ENCODE results near the gene ASPA.
A peak's percentile ranks its signal among the peaks of the same experiment; 100 is the strongest.

Gene ASPA

GRCh38 chr17:3528403-3528851 lies 52.6 kb downstream of the ASPA start:
- DNase-seq (ENCODE audit: insufficient read length), result no peak
- no peak for FAIRE-seq
- TF ChIP-seq TAF1 (IDR thresholded peaks at IDR 0.05; ENCODE audit: borderline replicate concordance, low read depth, low read length) (no peak), POLR2AphosphoS5 (IDR thresholded peaks at IDR 0.05; ENCODE audit: low read depth, low read length) (no peak), POLR2A (IDR thresholded peaks at IDR 0.05; ENCODE audit: low read depth, low read length) (no peak)

GRCh38 chr17:3528880-3529511 lies 53.2 kb downstream of the ASPA start:
- FAIRE-seq (no peak), DNase-seq (ENCODE audit: insufficient read length) (no peak)
- TF ChIP-seq TAF1 (IDR thresholded peaks at IDR 0.05; ENCODE audit: borderline replicate concordance, low read depth, low read length), result no peak
- TF ChIP-seq POLR2A (IDR thresholded peaks at IDR 0.05; ENCODE audit: low read depth, low read length), result no peak
- TF ChIP-seq POLR2AphosphoS5 (IDR thresholded peaks at IDR 0.05; ENCODE audit: low read depth, low read length), result no peak

- FAIRE-seq, result no peak
- no peak for DNase-seq (ENCODE audit: insufficient read length)
Measured at GRCh38 chr17:3529817-3530741, 54.3 kb downstream of the ASPA start.

GRCh38 chr17:3531266-3532101 lies 55.7 kb downstream of the ASPA start:
- TF ChIP-seq POLR2A (IDR thresholded peaks at IDR 0.05; ENCODE audit: low read depth, low read length), result no peak
- TF ChIP-seq POLR2AphosphoS5 (IDR thresholded peaks at IDR 0.05; ENCODE audit: low read depth, low read length), result no peak
- no peak for TF ChIP-seq TAF1 (IDR thresholded peaks at IDR 0.05; ENCODE audit: borderline replicate concordance, low read depth, low read length)
- FAIRE-seq (no peak), DNase-seq (ENCODE audit: insufficient read length) (no peak)

More at GRCh38 chr17:3529817-3530741, 54.3 kb downstream of the ASPA start:
- no peak for TF ChIP-seq POLR2AphosphoS5 (IDR thresholded peaks at IDR 0.05; ENCODE audit: low read depth, low read length)
- TF ChIP-seq POLR2A (IDR thresholded peaks at IDR 0.05; ENCODE audit: low read depth, low read length), result no peak
- no peak for TF ChIP-seq TAF1 (IDR thresholded peaks at IDR 0.05; ENCODE audit: borderline replicate concordance, low read depth, low read length)

GRCh38 chr17:3532106-3532858 lies 56.5 kb downstream of the ASPA start:
- TF ChIP-seq POLR2A (IDR thresholded peaks at IDR 0.05; ENCODE audit: low read depth, low read length) (no peak), TAF1 (IDR thresholded peaks at IDR 0.05; ENCODE audit: borderline replicate concordance, low read depth, low read length) (no peak)
- DNase-seq (ENCODE audit: insufficient read length), result no peak
- no peak for FAIRE-seq

- FAIRE-seq, result no peak
- DNase-seq (ENCODE audit: insufficient read length), result no peak
- no peak for TF ChIP-seq POLR2AphosphoS5 (IDR thresholded peaks at IDR 0.05; ENCODE audit: low read depth, low read length)
- no peak for TF ChIP-seq POLR2A (IDR thresholded peaks at IDR 0.05; ENCODE audit: low read depth, low read length)
- TF ChIP-seq TAF1 (IDR thresholded peaks at IDR 0.05; ENCODE audit: borderline replicate concordance, low read depth, low read length), result no peak
Measured at GRCh38 chr17:3532859-3533142, 57.0 kb downstream of the ASPA start.

GRCh38 chr17:3533752-3534151 lies 58.0 kb downstream of the ASPA start:
- TF ChIP-seq TAF1 (IDR thresholded peaks at IDR 0.05; ENCODE audit: borderline replicate concordance, low read depth, low read length), result no peak
- no peak for TF ChIP-seq POLR2AphosphoS5 (IDR thresholded peaks at IDR 0.05; ENCODE audit: low read depth, low read length)
- TF ChIP-seq POLR2A (IDR thresholded peaks at IDR 0.05; ENCODE audit: low read depth, low read length), result no peak
- DNase-seq (ENCODE audit: insufficient read length), result no peak
- FAIRE-seq, result no peak

GRCh38 chr17:3534881-3535252 lies 59.1 kb downstream of the ASPA start:
- FAIRE-seq (no peak), DNase-seq (ENCODE audit: insufficient read length) (no peak)
- TF ChIP-seq POLR2AphosphoS5 (IDR thresholded peaks at IDR 0.05; ENCODE audit: low read depth, low read length) (no peak), POLR2A (IDR thresholded peaks at IDR 0.05; ENCODE audit: low read depth, low read length) (no peak), TAF1 (IDR thresholded peaks at IDR 0.05; ENCODE audit: borderline replicate concordance, low read depth, low read length) (no peak)

- no peak for DNase-seq (ENCODE audit: insufficient read length)
Measured at GRCh38 chr17:3535253-3535995, 59.6 kb downstream of the ASPA start.

GRCh38 chr17:3536716-3537115 lies 60.9 kb downstream of the ASPA start:
- DNase-seq (ENCODE audit: insufficient read length) (no peak), FAIRE-seq (no peak)
- TF ChIP-seq POLR2AphosphoS5 (IDR thresholded peaks at IDR 0.05; ENCODE audit: low read depth, low read length) (no peak), TAF1 (IDR thresholded peaks at IDR 0.05; ENCODE audit: borderline replicate concordance, low read depth, low read length) (no peak)

More at GRCh38 chr17:3535253-3535995, 59.6 kb downstream of the ASPA start:
- no peak for TF ChIP-seq POLR2AphosphoS5 (IDR thresholded peaks at IDR 0.05; ENCODE audit: low read depth, low read length)
- no peak for TF ChIP-seq TAF1 (IDR thresholded peaks at IDR 0.05; ENCODE audit: borderline replicate concordance, low read depth, low read length)
- TF ChIP-seq POLR2A (IDR thresholded peaks at IDR 0.05; ENCODE audit: low read depth, low read length), result no peak
- FAIRE-seq, result peak; percentile 42
